Activated CD4-positive, alpha-beta T cell treated with anti-CD3 and anti-CD28 coated beads for 24 hours (primary cell): Measurements from ENCODE around the gene NADSYN1.

Source experiments
- DNase-seq, 2 donors: peaks; one replicate each; pipeline ENCODE4 v3.0.0-alpha.2; 2020; ENCODE audit warnings: low read depth in 2 of 2

Gene NADSYN1

GRCh38 chr11:71548716-71549151 lies 95.7 kb downstream of the NADSYN1 start:
- DNase-seq, result no peak
